Upper lobe of left lung (tissue), 4 donors: ENCODE data around the gene TLE2.

Source experiments
- CTCF ChIP-seq, 6 experiments: fragments of 450-650 bp in 4 of 6; fragments of 200-600 bp in 2 of 6; sonication (generic) in 2 of 6; IDR thresholded peaks; one replicate each; pipeline ENCODE4 v1.5.1; 2016 to 2019; ENCODE audit warnings: antibody characterized with exemption in 6 of 6
- EP300 ChIP-seq, 4 donors: sonication (generic); formaldehyde crosslinking; IDR thresholded peaks; one replicate each; pipeline ENCODE4 v1.5.1; 2017; ENCODE audit warnings: antibody characterized with exemption in 4 of 4, control low read depth in 2 of 4
- POLR2A ChIP-seq, 4 donors: fragments of 450-650 bp; IDR thresholded peaks; one replicate each; pipeline ENCODE4 v1.5.1; 2016 to 2017; ENCODE audit warnings: antibody characterized with exemption in 4 of 4, mild to moderate bottlenecking in 2 of 4

GRCh38 chr19:2982983-2983350 lies 46.1 kb downstream of the TLE2 start:
- TF ChIP-seq CTCF (IDR thresholded peaks at IDR 0.05) (no peak), EP300 (IDR thresholded peaks at IDR 0.05) (no peak), POLR2A (IDR thresholded peaks at IDR 0.05) (no peak)
